Activated CD4-positive, alpha-beta T cell treated with anti-CD3 and anti-CD28 coated beads, Interleukin-2, amount 10 ng/mL, durations not matched to agents 7 days and 5 days (primary cell): ENCODE measurements around the gene RPL34. TPM values are rescaled to one million over a fixed set of nuclear protein-coding genes. Genes with fewer than 3 reads are reported as not detected.
A peak's percentile ranks its signal among the peaks of the same experiment; 100 is the strongest.

ENCODE experiments used
- CTCF ChIA-PET: fragments of 350-600 bp; sonication (Branson Sonifier 250); formaldehyde crosslinking; loops from one replicate; lab custom pipeline; 2021; ENCODE audit warnings: antibody characterized with exemption; lab: Charles Lee
- POLR2A ChIA-PET: fragments of 350-600 bp; sonication (Branson Sonifier 250); formaldehyde crosslinking; loops from one replicate; lab custom pipeline; 2021; ENCODE audit warnings: antibody characterized with exemption; lab: Charles Lee
- DNase-seq: peaks from one replicate; pipeline ENCODE4 v3.0.0-alpha.2; 2020
- H3K27ac Mint-ChIP-seq: one replicate; pipeline ENCODE4 v1.8.0; 2021; ENCODE audit warnings: mild to moderate bottlenecking, moderate library complexity, mixed read lengths
- H3K27me3 Mint-ChIP-seq: one replicate; pipeline ENCODE4 v1.8.0; 2021; ENCODE audit warnings: mixed read lengths
- H3K36me3 Mint-ChIP-seq: one replicate; pipeline ENCODE4 v1.8.0; 2021; ENCODE audit warnings: low read depth, mixed read lengths
- H3K4me1 Mint-ChIP-seq: one replicate; pipeline ENCODE4 v1.8.0; 2021; ENCODE audit warnings: mixed read lengths
- H3K4me3 Mint-ChIP-seq: one replicate; pipeline ENCODE4 v1.8.0; 2021; ENCODE audit warnings: mild to moderate bottlenecking, moderate library complexity, mixed read lengths
- H3K9me3 Mint-ChIP-seq: one replicate; pipeline ENCODE4 v1.8.0; 2021; ENCODE audit warnings: mixed read lengths
- total RNA-seq, 2 experiments: library from RNA; stranded (reverse); gene quantifications; one replicate each; pipeline ENCODE4 v1.2.3, GENCODE V29; 2021

Gene RPL34
- total RNA-seq, 2 experiments from 2014 or later: 1,241 to 1,376 TPM

GRCh38 chr4:108635070-108635655 lies 14.8 kb downstream of the RPL34 start:
- ChIA-PET POLR2A (no interaction called here), CTCF (interaction anchor here (0.6 to 1.4 kb wide), 4 partner anchors 8 to 786 kb away, joined by 3 to 8 read pairs (median 4); no protein-coding TSS in a partner anchor)
- Mint-ChIP-seq H3K27me3 (no peaks in the 10 kb centered on the region), H3K27ac (no peak overlapping the region), H3K36me3 (peaks cover 36% of the 10 kb centered on the region), H3K4me1 (no peaks in the 10 kb centered on the region), H3K4me3 (no peak overlapping the region), H3K9me3 (no peaks in the 10 kb centered on the region)
- no peak for DNase-seq

GRCh38 chr4:108636246-108636645 lies 15.9 kb downstream of the RPL34 start:
- ChIA-PET CTCF (interaction anchor here (0.6 to 1.4 kb wide), 2 partner anchors 13 to 1361 kb away, joined by 4 to 8 read pairs; no protein-coding TSS in a partner anchor), POLR2A (no interaction called here)

GRCh38 chr4:108637856-108638255 lies 17.5 kb downstream of the RPL34 start:
- ChIA-PET POLR2A (no interaction called here), CTCF (no interaction called here)
- Mint-ChIP-seq H3K27me3 (no peaks in the 10 kb centered on the region), H3K4me1 (no peaks in the 10 kb centered on the region), H3K9me3 (no peaks in the 10 kb centered on the region), H3K36me3 (peaks cover 21% of the 10 kb centered on the region), H3K27ac (no peak overlapping the region), H3K4me3 (no peak overlapping the region)
- DNase-seq: no peak

More at GRCh38 chr4:108636246-108636645, 15.9 kb downstream of the RPL34 start:
- H3K9me3 Mint-ChIP-seq: no peaks in the 10 kb centered on the region
- H3K36me3 Mint-ChIP-seq: peaks cover 30% of the 10 kb centered on the region
- no peaks in the 10 kb centered on the region for H3K27me3 Mint-ChIP-seq
- H3K27ac Mint-ChIP-seq: no peak overlapping the region
- H3K4me1 Mint-ChIP-seq: no peaks in the 10 kb centered on the region
- DNase-seq: no peak
- H3K4me3 Mint-ChIP-seq: no peak overlapping the region

- ChIA-PET CTCF (interaction anchor here (1.4 to 1.7 kb wide), 2 partner anchors 9 to 16 kb away, joined by 4 read pairs; no protein-coding TSS in a partner anchor), POLR2A (no interaction called here)
- no peak overlapping the region for H3K4me3 Mint-ChIP-seq
- peaks cover 7% of the 10 kb centered on the region for H3K4me1 Mint-ChIP-seq
- H3K9me3 Mint-ChIP-seq: no peaks in the 10 kb centered on the region
- no peak for DNase-seq
- H3K27ac Mint-ChIP-seq: no peak overlapping the region
- H3K27me3 Mint-ChIP-seq: no peaks in the 10 kb centered on the region
- peaks cover 4% of the 10 kb centered on the region for H3K36me3 Mint-ChIP-seq
Measured at GRCh38 chr4:108644237-108644636, 23.9 kb downstream of the RPL34 start.

- CTCF ChIA-PET: no interaction called here
- Mint-ChIP-seq H3K36me3 (peaks cover 2% of the 10 kb centered on the region), H3K9me3 (no peaks in the 10 kb centered on the region), H3K27me3 (no peaks in the 10 kb centered on the region), H3K27ac (no peak overlapping the region), H3K4me1 (peaks cover 20% of the 10 kb centered on the region), H3K4me3 (no peak overlapping the region)
- POLR2A ChIA-PET: no interaction called here
- DNase-seq: no peak
Measured at GRCh38 chr4:108646706-108647105, 26.3 kb downstream of the RPL34 start.

GRCh38 chr4:108649863-108650211 lies 29.5 kb downstream of the RPL34 start:
- CTCF ChIA-PET: interaction anchor here (1.0 to 2.8 kb wide), 3 partner anchors 13 to 633 kb away, joined by 3 to 11 read pairs (median 3); no protein-coding TSS in a partner anchor
- H3K27ac Mint-ChIP-seq: peak overlapping the region; percentile 88
- peaks cover 33% of the 10 kb centered on the region for H3K4me1 Mint-ChIP-seq
- POLR2A ChIA-PET: interaction anchor here (1.3 kb wide), 1 partner anchor 29 kb away, joined by 8 read pairs; the partner anchor contains the start of gene RPL34
- DNase-seq: no peak
- peaks cover 6% of the 10 kb centered on the region for H3K36me3 Mint-ChIP-seq
- peak overlapping the region; percentile 84 for H3K4me3 Mint-ChIP-seq
- no peaks in the 10 kb centered on the region for H3K27me3 Mint-ChIP-seq
- H3K9me3 Mint-ChIP-seq: no peaks in the 10 kb centered on the region

GRCh38 chr4:108650212-108651013 lies 30.0 kb downstream of the RPL34 start, which contains the start of gene OSTC:
TSS of gene OSTC (plus strand) at chr4:108650599. CDS start at chr4:108650656, 57 bp downstream.
- Mint-ChIP-seq H3K27me3 (no peaks in the 10 kb centered on the region), H3K36me3 (peaks cover 7% of the 10 kb centered on the region), H3K4me3 (peak within 1 kb of the TSS; percentile 84), H3K4me1 (peaks cover 33% of the 10 kb centered on the region), H3K27ac (peak within 1 kb of the TSS; percentile 88), H3K9me3 (no peaks in the 10 kb centered on the region)
- CTCF ChIA-PET: interaction anchor here (1.0 to 2.8 kb wide), 3 partner anchors 13 to 633 kb away, joined by 3 to 11 read pairs (median 3); no protein-coding TSS in a partner anchor
- POLR2A ChIA-PET: interaction anchor here (1.3 kb wide), 1 partner anchor 30 kb away, joined by 8 read pairs; the partner anchor contains the start of gene RPL34
- peak; percentile 92 for DNase-seq

GRCh38 chr4:108651014-108651791 lies 30.8 kb downstream of the RPL34 start:
- ChIA-PET POLR2A (interaction anchor here (1.3 kb wide), 1 partner anchor 30 kb away, joined by 8 read pairs; the partner anchor contains the start of gene RPL34), CTCF (interaction anchor here (1.1 to 2.8 kb wide), 3 partner anchors 12 to 632 kb away, joined by 3 to 11 read pairs (median 4); no protein-coding TSS in a partner anchor)
- Mint-ChIP-seq H3K4me1 (peaks cover 33% of the 10 kb centered on the region), H3K36me3 (peaks cover 13% of the 10 kb centered on the region), H3K4me3 (peak overlapping the region; percentile 84), H3K27me3 (no peaks in the 10 kb centered on the region), H3K9me3 (no peaks in the 10 kb centered on the region), H3K27ac (peak overlapping the region; percentile 88)
- no peak for DNase-seq

GRCh38 chr4:108662629-108663028 lies 42.3 kb downstream of the RPL34 start:
- no peak for DNase-seq
- H3K9me3 Mint-ChIP-seq: no peaks in the 10 kb centered on the region
- H3K4me1 Mint-ChIP-seq: no peaks in the 10 kb centered on the region
- CTCF ChIA-PET: interaction anchor here (3.0 kb wide), 1 partner anchor 11 kb away, joined by 11 read pairs; the partner anchor contains the start of gene OSTC
- H3K27me3 Mint-ChIP-seq: no peaks in the 10 kb centered on the region
- peaks cover 56% of the 10 kb centered on the region for H3K36me3 Mint-ChIP-seq
- H3K27ac Mint-ChIP-seq: no peak overlapping the region
- POLR2A ChIA-PET: no interaction called here
- no peak overlapping the region for H3K4me3 Mint-ChIP-seq

- no peaks in the 10 kb centered on the region for H3K9me3 Mint-ChIP-seq
Measured at GRCh38 chr4:108674356-108674977, 54.1 kb downstream of the RPL34 start.

More at GRCh38 chr4:108674356-108674977, 54.1 kb downstream of the RPL34 start:
- H3K36me3 Mint-ChIP-seq: peaks cover 13% of the 10 kb centered on the region
- no peaks in the 10 kb centered on the region for H3K4me1 Mint-ChIP-seq
- ChIA-PET POLR2A (no interaction called here), CTCF (no interaction called here)
- no peak overlapping the region for H3K4me3 Mint-ChIP-seq
- DNase-seq: no peak
- no peak overlapping the region for H3K27ac Mint-ChIP-seq
- H3K27me3 Mint-ChIP-seq: no peaks in the 10 kb centered on the region
